ENCODE data around the gene ETV7. TPM values are rescaled to one million over a fixed set of nuclear protein-coding genes. Genes with fewer than 3 reads are reported as not detected.

Gene ETV7
- total and polyA plus RNA-seq, 2 of the 13 experiments (the other 11 are each of a cell fraction or from before 2014, with no cell fraction given) = not detected

GRCh38 chr6:36423101-36423824, 35.8 kb upstream of the ETV7 start (continued):
- TF ChIP-seq ZFAT (CRISPR knock-in tag; conservative IDR thresholded peaks at IDR 0.05) (0 out of 2 replicates have a peak, but pooled peaks have one; percentile 29), THAP11 (CRISPR knock-in tag; IDR thresholded peaks at IDR 0.05) (peak; percentile 82; the same call in 1 of the 2 replicates), ZFP36 (IDR thresholded peaks at IDR 0.05; ENCODE audit: borderline replicate concordance, low read depth, low read length, partially characterized antibody) (no peak), ZNF563 (CRISPR knock-in tag; IDR thresholded peaks at IDR 0.05) (peak; percentile 74; the same call in 1 of the 2 replicates), ZNF101 (CRISPR knock-in tag; IDR thresholded peaks at IDR 0.05; ENCODE audit: borderline replicate concordance, low read depth) (no peak), ZNF883 (CRISPR knock-in tag; IDR thresholded peaks at IDR 0.05; ENCODE audit: not compliant biosample characterization) (peak; percentile 81), ATF3 (CRISPR knock-in tag; IDR thresholded peaks at IDR 0.05) (peak; percentile 47; the same call in 1 of the 2 replicates), ZNF800 (CRISPR knock-in tag; IDR thresholded peaks at IDR 0.05) (peak; percentile 59; the same call in 1 of the 2 replicates), ZNF704 (CRISPR knock-in tag; IDR thresholded peaks at IDR 0.05; ENCODE audit: borderline replicate concordance) (peak; percentile 77; the same call in 1 of the 2 replicates), PHF20 (CRISPR knock-in tag; IDR thresholded peaks at IDR 0.05) (no peak), ZNF768 (CRISPR knock-in tag; IDR thresholded peaks at IDR 0.05) (peak; percentile 59; the same call in 1 of the 2 replicates), MYC (CRISPR knock-in tag; IDR thresholded peaks at IDR 0.05; ENCODE audit: borderline replicate concordance) (peak; percentile 86), NBN (conservative IDR thresholded peaks at IDR 0.05) (no peak), FOXM1 (CRISPR knock-in tag; IDR thresholded peaks at IDR 0.05) (no peak), E2F2 (CRISPR knock-in tag; IDR thresholded peaks at IDR 0.05; ENCODE audit: borderline replicate concordance) (peak; percentile 34; the same call in 1 of the 2 replicates), ATM (IDR thresholded peaks at IDR 0.05; ENCODE audit: borderline replicate concordance) (no peak), NR2F2 (IDR thresholded peaks at IDR 0.05; ENCODE audit: borderline replicate concordance, low read depth) (no peak), ZNF609 (CRISPR knock-in tag; IDR thresholded peaks at IDR 0.05; ENCODE audit: borderline replicate concordance) (0 out of 2 replicates have a peak, but pooled peaks have one; percentile 8)
